HepG2 (cell line): ENCODE data around the gene CD164L2. TPM values are rescaled to one million over a fixed set of nuclear protein-coding genes. Genes with fewer than 3 reads are reported as not detected.

Experiments
- ATAC-seq: fragments of 200-7000 bp; cut with Tn5 transposase; 3 replicates; pipeline ENCODE4 v1.9.1; 2020; ENCODE audit warnings: mild to moderate bottlenecking, moderate library complexity
- BruUV-seq: library from RNA; stranded (reverse); fragments of 400-500 nt; replicated peaks from 2 replicates; lab custom pipeline; 2021; lab: Mats Ljungman, UMichigan
- CTCF ChIA-PET: fragments of 300-600 bp; formaldehyde crosslinking; extraction: SDS; loops from one replicate; lab custom pipeline; 2021; ENCODE audit warnings: low total read pairs, inconsistent platforms, low intra/inter-chr PET ratio; lab: Yijun Ruan, JAX
- POLR2A ChIA-PET: fragments of 350-600 bp; sonication (Branson Sonifier 250); formaldehyde crosslinking; loops from one replicate; lab custom pipeline; 2020; ENCODE audit warnings: antibody characterized with exemption, inconsistent platforms; lab: Yijun Ruan, JAX
- DNase-seq: peaks from one replicate; pipeline ENCODE4 v3.0.0-alpha.2; 2015; ENCODE audit warnings: low spot score
- FAIRE-seq: peaks from 3 replicates; lab custom pipeline; 2011; peaks lifted over from hg19 to GRCh38; lab: Jason Lieb, UNC
- H2AFZ ChIP-seq: one replicate; pipeline ENCODE4 v1.6.1; 2011; ENCODE audit warnings: low read length, inconsistent platforms
- H3K27ac ChIP-seq: fragments of 300-600 bp; 3 replicates; pipeline ENCODE4 v1.8.0; 2011; ENCODE audit warnings: mixed run types, mild to moderate bottlenecking, mixed read lengths, low read length, inconsistent platforms; ENCODE audit not compliant: insufficient read depth; ENCODE audit errors: extremely low read length
- H3K27me3 ChIP-seq, 2 experiments: fragments of 200-600 bp in 1 of 2; 2 replicates in 1 of 2; 3 replicates in 1 of 2; pipeline versions ENCODE4 v1.6.0 to v1.8.0; 2011; ENCODE audit warnings: low read length in 2 of 2, mild to moderate bottlenecking in 2 of 2, moderate library complexity in 2 of 2, inconsistent platforms in 1 of 2; ENCODE audit not compliant: insufficient read depth in 2 of 2, control insufficient read depth in 1 of 2
- H3K36me3 ChIP-seq, 2 experiments: fragments of 200-600 bp in 1 of 2; replicated peaks in 1 of 2; 2 replicates in 1 of 2; 3 replicates in 1 of 2; pipeline versions ENCODE4 v1.5.1 to v1.8.0; 2011; ENCODE audit warnings: low read length in 2 of 2, inconsistent platforms in 1 of 2; ENCODE audit not compliant: insufficient read depth in 2 of 2, control insufficient read depth in 1 of 2
- H3K4me1 ChIP-seq: 2 replicates; pipeline ENCODE4 v1.5.1; 2012; ENCODE audit warnings: low read length, inconsistent platforms; ENCODE audit not compliant: insufficient read depth
- H3K4me2 ChIP-seq: 2 replicates; pipeline ENCODE4 v1.6.0; 2011; ENCODE audit warnings: low read depth, low read length, inconsistent platforms
- H3K4me3 ChIP-seq, 3 experiments: fragments of 200-600 bp in 1 of 3; sonication (generic), shearing (Covaris generic) in 1 of 3; replicated peaks in 1 of 3; 2 replicates each; pipeline ENCODE4 v1.5.1; 2011 to 2016; ENCODE audit warnings: low read length in 3 of 3, inconsistent platforms in 2 of 3, low read depth in 2 of 3, mild to moderate bottlenecking in 2 of 3, control low read depth in 1 of 3, mixed read lengths in 1 of 3; ENCODE audit not compliant: insufficient read depth in 1 of 3
- H3K79me2 ChIP-seq: one replicate; pipeline ENCODE4 v1.6.1; 2011; ENCODE audit warnings: low read length, inconsistent platforms; ENCODE audit not compliant: insufficient read depth
- H3K9ac ChIP-seq: 2 replicates; pipeline ENCODE4 v1.6.0; 2011; ENCODE audit warnings: mild to moderate bottlenecking, low read depth, low read length, inconsistent platforms; ENCODE audit not compliant: insufficient read depth
- H3K9me3 ChIP-seq: 2 replicates; pipeline ENCODE4 v1.5.1; 2012; ENCODE audit warnings: mild to moderate bottlenecking, low read length
- H4K20me1 ChIP-seq: 2 replicates; pipeline ENCODE4 v1.6.0; 2011; ENCODE audit warnings: inconsistent platforms, mild to moderate bottlenecking, low read length, moderate library complexity; ENCODE audit not compliant: insufficient read depth
- NCOA1 ChIP-seq: sonication (generic); formaldehyde crosslinking; IDR thresholded peaks from 2 replicates; pipeline ENCODE4 v1.9.0; 2021; ENCODE audit warnings: missing genetic modification reagents
- ZBTB38 ChIP-seq: sonication (generic); formaldehyde crosslinking; IDR thresholded peaks from 2 replicates; pipeline ENCODE4 v1.5.1; 2020; ENCODE audit warnings: mild to moderate bottlenecking, missing genetic modification reagents
- ZNF549 ChIP-seq: sonication (generic); formaldehyde crosslinking; IDR thresholded peaks from 2 replicates; pipeline ENCODE4 v1.5.0; 2020; ENCODE audit warnings: missing genetic modification reagents
- WGBS: methylation state at CpG from one replicate; pipeline ENCODE4 v1.1.6; 2017; ENCODE audit warnings: low lambda C conversion rate; 5-methylcytosine and 5-hydroxymethylcytosine counted together
- in situ Hi-C: cut with HindIII; loops from 2 replicates; pipeline ENCODE4 v1.10.0; 2017; ENCODE audit warnings: low pct_unique_long_range_greater_than_20kb; ENCODE audit not compliant: extremely low pct_ligation_motif_present
- intact Hi-C: fragments of 100-400 bp; cut with micrococcal nuclease; formaldehyde crosslinking; loops from one replicate; pipeline ENCODE4 v1.10.0; 2022; ENCODE audit not compliant: unreplicated experiment
- polyA plus RNA-seq, 8 experiments: library from polyadenylated mRNA; depleted of rRNA in 3 of 8; stranded (reverse) in 7 of 8; unstranded in 1 of 8; fragments of >200 nt; fragmentation: Illumina TruSeq in 4 of 8; extraction: Trizol in 4 of 8; gene quantifications; 2 replicates each; pipeline versions ENCODE4 v1.2.1 to v1.2.3, GENCODE V29; 2011 to 2016; ENCODE audit warnings: low read depth in 4 of 8, missing spikeins in 1 of 8, mixed read lengths in 1 of 8; ENCODE audit not compliant: insufficient read depth in 1 of 8
- total RNA-seq, 5 experiments: library from RNA; depleted of rRNA; stranded (reverse); fragments of >200 nt; fragmentation: Illumina TruSeq; extraction: Trizol; gene quantifications; 2 replicates each; pipeline ENCODE4 v1.2.3, GENCODE V29; 2016; ENCODE audit warnings: low read depth in 1 of 5
- TF ChIP-seq, protein P1 (sequence below), 2 experiments: sonication (generic) in 1 of 2; formaldehyde crosslinking in 1 of 2; IDR thresholded peaks; 2 replicates each; pipeline versions ENCODE4 v1.4.0 to v1.6.1; 2018 to 2020; ENCODE audit warnings: missing genetic modification reagents in 2 of 2, borderline replicate concordance in 1 of 2, low read depth in 1 of 2, mild to moderate bottlenecking in 1 of 2, missing biosample characterization in 1 of 2
- TF ChIP-seq, protein P2 (sequence below): sonication (generic); formaldehyde crosslinking; IDR thresholded peaks from 2 replicates; pipeline ENCODE4 v1.4.0; 2020; ENCODE audit warnings: missing genetic modification reagents
- TF ChIP-seq, protein P3 (sequence below): sonication (generic); formaldehyde crosslinking; IDR thresholded peaks from 2 replicates; pipeline ENCODE4; 2020; ENCODE audit warnings: missing genetic modification reagents, mild to moderate bottlenecking, borderline replicate concordance

The CD164L2 gene
- total and polyA plus RNA-seq, 2 of the 13 experiments (the other 11 are each of a cell fraction or from before 2014, with no cell fraction given) = not detected

DNA sequence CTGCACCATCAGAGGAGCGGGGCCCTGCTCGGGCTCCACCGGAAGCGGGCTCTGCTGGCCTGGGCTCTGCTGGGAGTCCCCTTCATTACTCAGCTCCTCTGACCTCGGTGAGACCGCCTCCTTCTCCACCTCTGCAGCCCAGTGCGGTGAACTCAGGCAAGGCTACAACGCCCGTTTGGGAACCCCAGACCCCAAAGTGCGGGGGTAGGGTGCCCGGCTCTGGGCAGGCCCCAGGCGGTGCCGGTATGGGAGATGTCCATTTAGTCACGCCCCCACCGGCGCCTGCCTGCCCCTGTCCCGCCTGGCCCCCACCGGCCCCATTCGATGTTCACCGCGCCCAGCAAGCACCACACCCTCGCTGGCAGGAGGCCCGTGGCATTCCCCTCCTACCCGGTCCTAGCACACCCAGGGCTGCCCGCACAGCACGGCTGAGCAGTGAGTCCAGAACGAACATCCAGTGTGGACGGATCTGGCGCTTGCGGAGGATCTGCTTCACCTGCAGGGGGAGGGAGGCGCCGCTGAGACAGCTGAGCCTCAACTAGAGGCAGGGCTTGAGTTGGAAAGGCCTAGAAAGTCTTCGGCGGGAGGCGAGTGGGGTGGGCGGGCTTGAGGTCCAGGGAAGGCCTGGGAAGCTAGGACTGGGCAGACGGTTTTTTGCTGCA is 26.4 kb downstream of the CD164L2 start:
- no peak overlapping the region for H2AFZ ChIP-seq
- no peak overlapping the region for H3K4me2 ChIP-seq
- TF ChIP-seq ZBTB38 (CRISPR knock-in tag) (peak; percentile 48; the same call in 1 of the 2 replicates), NCOA1 (CRISPR knock-in tag) (no peak), ZNF549 (CRISPR knock-in tag) (no peak)
- TF ChIP-seq, protein P1, sequence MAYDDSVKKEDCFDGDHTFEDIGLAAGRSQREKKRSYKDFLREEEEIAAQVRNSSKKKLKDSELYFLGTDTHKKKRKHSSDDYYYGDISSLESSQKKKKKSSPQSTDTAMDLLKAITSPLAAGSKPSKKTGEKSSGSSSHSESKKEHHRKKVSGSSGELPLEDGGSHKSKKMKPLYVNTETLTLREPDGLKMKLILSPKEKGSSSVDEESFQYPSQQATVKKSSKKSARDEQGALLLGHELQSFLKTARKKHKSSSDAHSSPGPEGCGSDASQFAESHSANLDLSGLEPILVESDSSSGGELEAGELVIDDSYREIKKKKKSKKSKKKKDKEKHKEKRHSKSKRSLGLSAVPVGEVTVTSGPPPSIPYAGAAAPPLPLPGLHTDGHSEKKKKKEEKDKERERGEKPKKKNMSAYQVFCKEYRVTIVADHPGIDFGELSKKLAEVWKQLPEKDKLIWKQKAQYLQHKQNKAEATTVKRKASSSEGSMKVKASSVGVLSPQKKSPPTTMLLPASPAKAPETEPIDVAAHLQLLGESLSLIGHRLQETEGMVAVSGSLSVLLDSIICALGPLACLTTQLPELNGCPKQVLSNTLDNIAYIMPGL (CRISPR knock-in tag; IDR thresholded peaks at IDR 0.05; ENCODE audit: borderline replicate concordance in 1 of 2, low read depth in 1 of 2) = no peak
- TF ChIP-seq, protein P2, sequence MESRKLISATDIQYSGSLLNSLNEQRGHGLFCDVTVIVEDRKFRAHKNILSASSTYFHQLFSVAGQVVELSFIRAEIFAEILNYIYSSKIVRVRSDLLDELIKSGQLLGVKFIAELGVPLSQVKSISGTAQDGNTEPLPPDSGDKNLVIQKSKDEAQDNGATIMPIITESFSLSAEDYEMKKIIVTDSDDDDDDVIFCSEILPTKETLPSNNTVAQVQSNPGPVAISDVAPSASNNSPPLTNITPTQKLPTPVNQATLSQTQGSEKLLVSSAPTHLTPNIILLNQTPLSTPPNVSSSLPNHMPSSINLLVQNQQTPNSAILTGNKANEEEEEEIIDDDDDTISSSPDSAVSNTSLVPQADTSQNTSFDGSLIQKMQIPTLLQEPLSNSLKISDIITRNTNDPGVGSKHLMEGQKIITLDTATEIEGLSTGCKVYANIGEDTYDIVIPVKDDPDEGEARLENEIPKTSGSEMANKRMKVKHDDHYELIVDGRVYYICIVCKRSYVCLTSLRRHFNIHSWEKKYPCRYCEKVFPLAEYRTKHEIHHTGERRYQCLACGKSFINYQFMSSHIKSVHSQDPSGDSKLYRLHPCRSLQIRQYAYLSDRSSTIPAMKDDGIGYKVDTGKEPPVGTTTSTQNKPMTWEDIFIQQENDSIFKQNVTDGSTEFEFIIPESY = peak; percentile 98
- TF ChIP-seq, protein P3, sequence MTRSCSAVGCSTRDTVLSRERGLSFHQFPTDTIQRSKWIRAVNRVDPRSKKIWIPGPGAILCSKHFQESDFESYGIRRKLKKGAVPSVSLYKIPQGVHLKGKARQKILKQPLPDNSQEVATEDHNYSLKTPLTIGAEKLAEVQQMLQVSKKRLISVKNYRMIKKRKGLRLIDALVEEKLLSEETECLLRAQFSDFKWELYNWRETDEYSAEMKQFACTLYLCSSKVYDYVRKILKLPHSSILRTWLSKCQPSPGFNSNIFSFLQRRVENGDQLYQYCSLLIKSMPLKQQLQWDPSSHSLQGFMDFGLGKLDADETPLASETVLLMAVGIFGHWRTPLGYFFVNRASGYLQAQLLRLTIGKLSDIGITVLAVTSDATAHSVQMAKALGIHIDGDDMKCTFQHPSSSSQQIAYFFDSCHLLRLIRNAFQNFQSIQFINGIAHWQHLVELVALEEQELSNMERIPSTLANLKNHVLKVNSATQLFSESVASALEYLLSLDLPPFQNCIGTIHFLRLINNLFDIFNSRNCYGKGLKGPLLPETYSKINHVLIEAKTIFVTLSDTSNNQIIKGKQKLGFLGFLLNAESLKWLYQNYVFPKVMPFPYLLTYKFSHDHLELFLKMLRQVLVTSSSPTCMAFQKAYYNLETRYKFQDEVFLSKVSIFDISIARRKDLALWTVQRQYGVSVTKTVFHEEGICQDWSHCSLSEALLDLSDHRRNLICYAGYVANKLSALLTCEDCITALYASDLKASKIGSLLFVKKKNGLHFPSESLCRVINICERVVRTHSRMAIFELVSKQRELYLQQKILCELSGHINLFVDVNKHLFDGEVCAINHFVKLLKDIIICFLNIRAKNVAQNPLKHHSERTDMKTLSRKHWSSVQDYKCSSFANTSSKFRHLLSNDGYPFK = no peak
- H3K4me3 ChIP-seq = peak overlapping the region in 1 of 3 experiments; percentile 61; a peak in 1 of 6 replicates
- peaks cover 13% of the 10 kb centered on the region for H3K4me1 ChIP-seq
- no peaks in the 10 kb centered on the region for H3K27me3 ChIP-seq
- ChIA-PET POLR2A (no interaction called here), CTCF (interaction anchor here (1.0 to 2.1 kb wide), 5 partner anchors 16 to 56 kb away, joined by 3 to 19 read pairs (median 6); no protein-coding TSS in a partner anchor)
- H3K36me3 ChIP-seq = 0 out of 5 replicates have a peak, but pooled peaks cover 0 to 2% of the 10 kb centered on the region in 2 experiments
- H3K9ac ChIP-seq = no peak overlapping the region
- no TSS peak for BruUV-seq
- DNase-seq (no peak), ATAC-seq (peak; percentile 24), FAIRE-seq (no peak)
- 93% methylated on average over 27 of the region's 37 CpGs for WGBS
- no peaks in the 10 kb centered on the region for H3K79me2 ChIP-seq
- no peak overlapping the region for H3K27ac ChIP-seq
- intact Hi-C loops (loop anchor here (1.0 kb wide), 3 partner anchors 17 to 39 kb away; no protein-coding TSS in a partner anchor), in situ Hi-C loops (loop anchor here (5.0 kb wide), 1 partner anchor 36 kb away; the partner anchor contains the start of gene GPR3)
- H4K20me1 ChIP-seq = no peaks in the 10 kb centered on the region
- H3K9me3 ChIP-seq = no peaks in the 10 kb centered on the region
